Measurements from ENCODE around the gene AHI1.

AHI1 gene

GRCh38 chr6:135286962-135287538, 210.5 kb downstream of the AHI1 start:
- no peak for DNase-seq

- no peak for DNase-seq
Measured at GRCh38 chr6:135285165-135285564, 212.4 kb downstream of the AHI1 start.

- DNase-seq, result no peak
Measured at GRCh38 chr6:135283926-135284325, 213.6 kb downstream of the AHI1 start.

- no peak for DNase-seq
Measured at GRCh38 chr6:135282395-135282794, 215.1 kb downstream of the AHI1 start.

- no peak for DNase-seq
Measured at GRCh38 chr6:135281964-135282363, 215.6 kb downstream of the AHI1 start.

GRCh38 chr6:135281227-135281626, 216.3 kb downstream of the AHI1 start:
- DNase-seq, result no peak

GRCh38 chr6:135280375-135281136, 217.0 kb downstream of the AHI1 start:
- DNase-seq, result no peak

- no peak for DNase-seq
Measured at GRCh38 chr6:135277422-135277821, 220.1 kb downstream of the AHI1 start.

- DNase-seq, result no peak
Measured at GRCh38 chr6:135274561-135275293, 222.8 kb downstream of the AHI1 start.

GRCh38 chr6:135271626-135272025, 225.9 kb downstream of the AHI1 start:
- no peak for DNase-seq

- DNase-seq, result no peak
Measured at GRCh38 chr6:135270676-135271536, 226.6 kb downstream of the AHI1 start.

GRCh38 chr6:135269481-135269891, 228.1 kb downstream of the AHI1 start:
- no peak for DNase-seq

GRCh38 chr6:135268740-135269139, 228.8 kb downstream of the AHI1 start:
- no peak for DNase-seq

GRCh38 chr6:135268263-135268662, 229.3 kb downstream of the AHI1 start:
- no peak for DNase-seq

GRCh38 chr6:135267085-135267484, 230.5 kb downstream of the AHI1 start:
- no peak for DNase-seq

GRCh38 chr6:135266675-135267074, 230.9 kb downstream of the AHI1 start:
- DNase-seq, result no peak

- DNase-seq, result no peak
Measured at GRCh38 chr6:135265278-135265677, 232.3 kb downstream of the AHI1 start.

- no peak for DNase-seq
Measured at GRCh38 chr6:135261872-135262725, 235.4 kb downstream of the AHI1 start.

- DNase-seq, result no peak
Measured at GRCh38 chr6:135260612-135261011, 236.9 kb downstream of the AHI1 start.

GRCh38 chr6:135258970-135259369, 238.6 kb downstream of the AHI1 start:
- DNase-seq, result no peak

- DNase-seq, result no peak
Measured at GRCh38 chr6:135257631-135258405, 239.7 kb downstream of the AHI1 start.

All from cortex of kidney (tissue), 1 donor.